Smooth muscle cell (in vitro differentiated cells): ENCODE data around the gene FOXA2. TPM values are rescaled to one million over a fixed set of nuclear protein-coding genes. Genes with fewer than 3 reads are reported as not detected.

ENCODE experiments used
- DNase-seq: peaks from one replicate; lab custom pipeline; 2025; ENCODE audit not compliant: unreplicated experiment; lab: John Stamatoyannopoulos, UW
- H2AFZ ChIP-seq: fragments of 200-600 bp; sonication (generic); 2 replicates; pipeline ENCODE4 v1.6.0; 2016; ENCODE audit warnings: antibody characterized with exemption, low read depth, mild to moderate bottlenecking
- H3F3A ChIP-seq: fragments of 200-600 bp; sonication (generic); 2 replicates; pipeline ENCODE4 v1.6.0; 2017; ENCODE audit warnings: antibody characterized with exemption, low read depth
- H3K27ac ChIP-seq: fragments of 200-600 bp; sonication (generic); 2 replicates; pipeline ENCODE4 v1.5.1; 2016; ENCODE audit warnings: low read depth, mild to moderate bottlenecking
- H3K27me3 ChIP-seq: fragments of 200-600 bp; sonication (generic); 2 replicates; pipeline ENCODE4 v1.6.1; 2016; ENCODE audit warnings: low read depth, mild to moderate bottlenecking
- H3K36me3 ChIP-seq: fragments of 200-600 bp; sonication (generic); 2 replicates; pipeline ENCODE4 v1.5.1; 2016; ENCODE audit warnings: low read depth
- H3K4me1 ChIP-seq: fragments of 200-600 bp; sonication (generic); 2 replicates; pipeline ENCODE4 v1.5.1; 2016; ENCODE audit warnings: low read depth
- H3K4me2 ChIP-seq: fragments of 200-600 bp; sonication (generic); 2 replicates; pipeline ENCODE4 v1.6.0; 2016; ENCODE audit warnings: mild to moderate bottlenecking
- H3K4me3 ChIP-seq: fragments of 200-600 bp; sonication (generic); 2 replicates; pipeline ENCODE4 v1.5.1; 2016; ENCODE audit warnings: mild to moderate bottlenecking
- H3K79me2 ChIP-seq: fragments of 200-600 bp; sonication (generic); 2 replicates; pipeline ENCODE4 v1.6.0; 2016; ENCODE audit warnings: low read depth, mild to moderate bottlenecking
- H3K9ac ChIP-seq: fragments of 200-600 bp; sonication (generic); 2 replicates; pipeline ENCODE4 v1.6.0; 2016; ENCODE audit warnings: low read depth
- H3K9me3 ChIP-seq: fragments of 200-600 bp; sonication (generic); replicated peaks from 2 replicates; pipeline ENCODE4 v1.5.1; 2016; ENCODE audit warnings: low read depth
- H4K20me1 ChIP-seq: fragments of 200-600 bp; sonication (generic); 2 replicates; pipeline ENCODE4 v1.6.0; 2016; ENCODE audit warnings: low read depth
- CTCF ChIP-seq: fragments of 200-600 bp; sonication (generic); IDR thresholded peaks from 2 replicates; pipeline ENCODE4 v1.5.1; 2017; ENCODE audit warnings: borderline replicate concordance, mild to moderate bottlenecking, antibody characterized with exemption; ENCODE audit not compliant: insufficient read depth, poor library complexity, severe bottlenecking
- WGBS: methylation state at CpG from one replicate; pipeline ENCODE4 v1.1.7; 2016; ENCODE audit warnings: low lambda C conversion rate; 5-methylcytosine and 5-hydroxymethylcytosine counted together
- polyA plus RNA-seq: library from polyadenylated mRNA; unstranded; fragments of >200 nt; fragmentation: Nextera tagmentation; extraction: Ambion mirVana; gene quantifications from 2 replicates; pipeline ENCODE4 v1.2.1, GENCODE V29; 2016
- total RNA-seq: library from RNA; depleted of rRNA; stranded (reverse); fragments of >200 nt; gene quantifications from 2 replicates; pipeline ENCODE4 v1.2.3, GENCODE V29; 2014

Gene FOXA2
- total and polyA plus RNA-seq, 2 experiments from 2014 or later: not detected

DNA sequence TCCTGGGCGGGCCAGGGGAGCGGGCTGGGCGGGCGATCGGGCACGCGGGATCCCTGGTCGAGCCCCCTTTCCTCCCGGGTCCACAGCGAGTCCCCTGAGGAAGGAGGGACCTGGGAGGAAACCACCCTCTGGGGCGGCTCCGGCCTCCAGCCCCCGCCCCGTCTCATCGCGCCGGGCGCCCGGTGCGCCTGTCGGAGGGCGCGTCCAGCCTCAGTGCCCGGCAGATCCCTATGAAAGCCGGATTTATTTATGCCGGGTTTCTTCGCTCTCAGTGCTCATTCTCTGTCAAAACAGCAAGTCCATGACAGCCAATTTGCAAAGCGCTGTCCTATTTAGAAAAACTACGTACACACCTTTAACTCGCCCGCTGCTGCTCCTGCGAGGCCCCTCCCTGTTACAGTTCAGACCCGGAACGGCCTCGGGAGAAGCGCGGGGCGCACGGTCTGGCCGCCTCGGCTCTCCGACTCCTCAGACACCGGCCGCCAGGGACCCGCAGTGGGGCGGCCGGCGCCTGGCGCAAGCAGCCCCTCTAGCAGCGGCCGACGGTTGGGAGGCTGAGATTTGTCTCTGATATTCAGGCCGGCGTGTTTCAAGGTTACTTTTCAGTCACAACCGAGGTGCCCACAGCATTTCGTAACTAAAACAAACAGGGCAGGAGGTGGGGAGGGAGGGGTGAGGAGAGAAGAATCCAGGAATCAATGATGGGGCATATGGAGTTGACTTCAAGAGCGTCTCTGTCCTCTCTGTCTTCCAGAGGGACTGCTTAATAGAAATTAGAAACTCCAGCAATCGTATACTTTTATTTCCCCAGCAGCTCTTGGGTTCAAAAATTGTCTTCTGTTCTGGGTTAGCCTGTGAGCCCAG, 782 bp upstream of the FOXA2 start:
- H3K36me3 ChIP-seq: no peaks in the 10 kb centered on the region
- no peak overlapping the region for H2AFZ ChIP-seq
- DNase-seq: no peak
- WGBS: 4% methylated on average over 47 of the region's 58 CpGs
- peaks cover 9% of the 10 kb centered on the region for H3K4me1 ChIP-seq
- peak overlapping the region; percentile 37 for H3K4me3 ChIP-seq
- H3F3A ChIP-seq: no peaks in the 10 kb centered on the region
- H3K27me3 ChIP-seq: peaks cover 99% of the 10 kb centered on the region
- H3K4me2 ChIP-seq: no peak overlapping the region
- no peak overlapping the region for H3K27ac ChIP-seq
- TF ChIP-seq CTCF: no peak
- H3K79me2 ChIP-seq: no peaks in the 10 kb centered on the region
- no peaks in the 10 kb centered on the region for H4K20me1 ChIP-seq
- no peaks in the 10 kb centered on the region for H3K9me3 ChIP-seq
- no peak overlapping the region for H3K9ac ChIP-seq

GRCh38 chr20:22583773-22584521, 425 bp downstream of the FOXA2 start:
- peaks cover 12% of the 10 kb centered on the region for H3K4me1 ChIP-seq
- peak overlapping the region; percentile 42 for H3K4me3 ChIP-seq
- H3K79me2 ChIP-seq: no peaks in the 10 kb centered on the region
- peak overlapping the region; percentile 74 for H3K4me2 ChIP-seq
- H3K9me3 ChIP-seq: no peaks in the 10 kb centered on the region
- no peaks in the 10 kb centered on the region for H4K20me1 ChIP-seq
- TF ChIP-seq CTCF: no peak
- no peak overlapping the region for H3K27ac ChIP-seq
- H3K36me3 ChIP-seq: no peaks in the 10 kb centered on the region
- no peak overlapping the region for H2AFZ ChIP-seq
- peaks cover 99% of the 10 kb centered on the region for H3K27me3 ChIP-seq
- no peaks in the 10 kb centered on the region for H3F3A ChIP-seq
- DNase-seq: no peak
- WGBS: 4% methylated on average over 16 of the region's 41 CpGs
- H3K9ac ChIP-seq: no peak overlapping the region

DNA sequence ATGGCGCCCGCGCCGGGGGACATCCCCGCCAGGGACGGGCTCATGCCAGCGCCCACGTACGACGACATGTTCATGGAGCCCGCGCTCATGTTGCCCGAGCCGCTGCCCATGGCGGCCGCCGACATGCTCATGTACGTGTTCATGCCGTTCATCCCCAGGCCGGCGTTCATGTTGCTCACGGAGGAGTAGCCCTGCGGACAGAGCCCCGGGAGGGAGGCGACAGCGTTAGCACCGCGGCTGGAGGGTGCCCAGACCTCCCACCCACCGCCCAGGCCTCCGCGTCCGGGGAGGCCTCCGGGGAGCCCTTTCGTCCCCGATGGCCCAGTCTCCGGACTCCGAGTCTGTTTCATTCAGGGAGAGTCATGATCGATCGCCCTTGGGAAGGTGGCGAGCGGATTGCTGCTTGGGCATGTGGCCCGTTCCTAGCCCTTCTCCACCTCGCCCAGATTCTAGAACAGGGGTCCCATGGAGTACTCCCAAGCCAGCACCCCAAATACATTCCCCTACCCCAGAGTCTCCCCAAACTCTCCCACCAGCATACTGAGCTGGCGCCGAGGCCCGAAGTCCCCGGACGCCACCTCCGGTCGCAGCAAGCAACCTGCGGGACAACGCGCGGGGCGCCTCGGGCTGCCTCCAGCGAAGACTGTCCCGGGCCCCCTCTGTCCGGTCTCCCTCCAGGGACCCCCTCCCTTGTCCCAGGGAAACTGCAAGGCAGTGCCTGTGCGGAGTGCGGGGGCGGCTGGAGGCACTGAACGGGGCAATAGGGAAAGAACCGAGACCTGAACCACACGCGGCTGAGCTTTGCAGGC, 1.2 kb downstream of the FOXA2 start:
- Histone ChIP-seq H3K27me3 (peaks cover 99% of the 10 kb centered on the region), H3K9me3 (no peaks in the 10 kb centered on the region), H3K9ac (no peak overlapping the region), H3F3A (no peaks in the 10 kb centered on the region), H3K4me1 (peaks cover 20% of the 10 kb centered on the region), H2AFZ (no peak overlapping the region), H3K4me2 (peak overlapping the region; percentile 74), H3K4me3 (peak overlapping the region; percentile 42), H3K36me3 (no peaks in the 10 kb centered on the region), H3K27ac (no peak overlapping the region), H3K79me2 (no peaks in the 10 kb centered on the region), H4K20me1 (no peaks in the 10 kb centered on the region)
- no peak for TF ChIP-seq CTCF
- 2% methylated on average over 57 of the region's 66 CpGs for WGBS
- DNase-seq: no peak
